Middle frontal gyrus (tissue), 1 donor: ENCODE measurements around the gene CACNA1C.

Source experiments
- DNase-seq: peaks from one replicate; pipeline ENCODE4 v3.0.0-alpha.2; 2015; ENCODE audit warnings: low spot score; ENCODE audit errors: extremely low spot score

CACNA1C gene

GRCh38 chr12:2231011-2231595, 178.3 kb downstream of the CACNA1C start:
- DNase-seq: no peak

GRCh38 chr12:2231956-2232355, 179.2 kb downstream of the CACNA1C start:
- DNase-seq: no peak

GRCh38 chr12:2233034-2233433, 180.2 kb downstream of the CACNA1C start:
- DNase-seq: no peak

GRCh38 chr12:2234091-2234490, 181.3 kb downstream of the CACNA1C start:
- no peak for DNase-seq

- DNase-seq: no peak
These were observed 182.0 kb downstream of the CACNA1C start for GRCh38 chr12:2234646-2235350.

GRCh38 chr12:2236506-2237294, 183.9 kb downstream of the CACNA1C start:
- DNase-seq: no peak

- DNase-seq: no peak
These were observed 185.3 kb downstream of the CACNA1C start for GRCh38 chr12:2238111-2238510.

- no peak for DNase-seq
These were observed 186.6 kb downstream of the CACNA1C start for GRCh38 chr12:2239381-2239871.

- no peak for DNase-seq
These were observed 187.6 kb downstream of the CACNA1C start for GRCh38 chr12:2240390-2240789.

- DNase-seq: no peak
These were observed 188.2 kb downstream of the CACNA1C start for GRCh38 chr12:2240984-2241383.

- no peak for DNase-seq
These were observed 189.4 kb downstream of the CACNA1C start for GRCh38 chr12:2242216-2242615.

GRCh38 chr12:2242816-2243215, 190.0 kb downstream of the CACNA1C start:
- no peak for DNase-seq

- DNase-seq: no peak
These were observed 190.5 kb downstream of the CACNA1C start for GRCh38 chr12:2243275-2243674.

GRCh38 chr12:2244013-2244861, 191.4 kb downstream of the CACNA1C start:
- no peak for DNase-seq

- no peak for DNase-seq
These were observed 193.6 kb downstream of the CACNA1C start for GRCh38 chr12:2246358-2246757.

GRCh38 chr12:2247120-2247519, 194.3 kb downstream of the CACNA1C start:
- DNase-seq: no peak

GRCh38 chr12:2247596-2247995, 194.8 kb downstream of the CACNA1C start:
- DNase-seq: no peak

GRCh38 chr12:2248087-2248900, 195.5 kb downstream of the CACNA1C start:
- DNase-seq: no peak

- no peak for DNase-seq
These were observed 196.2 kb downstream of the CACNA1C start for GRCh38 chr12:2248901-2249381.

GRCh38 chr12:2250797-2251196, 198.0 kb downstream of the CACNA1C start:
- DNase-seq: no peak
